H1 (cell line): ENCODE results near the gene FBLN5. TPM values are rescaled to one million over a fixed set of nuclear protein-coding genes. Genes with fewer than 3 reads are reported as not detected.

ENCODE experiments used
- ATF2 ChIP-seq: IDR thresholded peaks from 2 replicates; pipeline ENCODE4 v1.6.1; 2012; ENCODE audit warnings: low read length, inconsistent platforms
- SP1 ChIP-seq: IDR thresholded peaks from 2 replicates; pipeline ENCODE4 v1.6.1; 2011; ENCODE audit warnings: low read depth, low read length
- SP2 ChIP-seq: IDR thresholded peaks from 2 replicates; pipeline ENCODE4 v1.6.1; 2012; ENCODE audit warnings: mild to moderate bottlenecking, low read length, inconsistent platforms
- SRF ChIP-seq: IDR thresholded peaks from 2 replicates; pipeline ENCODE4 v1.6.1; 2011; ENCODE audit warnings: mild to moderate bottlenecking, low read depth, low read length, moderate library complexity
- TAF7 ChIP-seq: optimal IDR thresholded peaks from 2 replicates; pipeline ENCODE3; 2011; ENCODE audit warnings: low read depth, mild to moderate bottlenecking, inconsistent platforms, low read length, moderate library complexity, borderline replicate concordance
- polyA plus RNA-seq, 7 experiments: library from polyadenylated mRNA; depleted of rRNA in 3 of 7; stranded (reverse) in 5 of 7; unstranded in 2 of 7; fragments of >200 nt in 5 of 7; fragments of 200-250 nt in 2 of 7; gene quantifications; 1 replicate in 5 of 7; 2 replicates in 1 of 7; 4 replicates in 1 of 7; pipeline versions ENCODE4 v1.2.1 to v1.2.3, GENCODE V29; 2011 to 2013; ENCODE audit warnings: missing spikeins in 2 of 7, mixed read lengths in 2 of 7
- total RNA-seq: library from RNA; stranded (reverse); fragmentation: NEBNext Ultra II Directional; extraction: Animal tissue kit (Norgen Biotek cat#: 25700); gene quantifications from 2 replicates; pipeline ENCODE4 v1.2.1, GENCODE V29; 2021

FBLN5 gene
- total and polyA plus RNA-seq, 2 of the 8 experiments (the other 6 are each of a cell fraction or from before 2014, with no cell fraction given), result 0.88 to 3.5 TPM

DNA sequence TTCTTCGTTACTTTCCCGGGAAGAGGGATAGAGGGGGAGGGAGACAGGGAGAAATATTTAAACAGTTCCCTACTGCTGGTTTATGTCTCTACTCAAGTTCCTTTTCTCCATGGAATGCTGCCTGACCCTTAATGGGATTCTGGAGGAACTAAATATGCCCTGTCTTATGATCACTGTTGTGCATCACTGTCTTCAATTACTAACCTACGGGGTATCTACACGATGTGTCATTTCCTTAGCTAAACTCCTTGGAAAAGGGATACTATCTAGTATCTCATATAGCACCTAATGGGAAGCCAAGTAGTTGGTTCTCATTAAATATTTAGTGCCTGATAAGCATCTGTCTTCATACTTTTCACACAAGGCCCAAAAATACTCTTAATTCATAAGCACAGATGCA lies 37.5 kb upstream of the FBLN5 start (continued):
- TF ChIP-seq SRF, result no peak
- no peak for TF ChIP-seq SP2
- TF ChIP-seq TAF7, result no peak
- no peak for TF ChIP-seq SP1
- TF ChIP-seq ATF2, result no peak
- TF ChIP-seq, all 59 proteins: peak for 0
